Calu3 (cell line): ENCODE measurements around the gene PDS5B. TPM values are rescaled to one million over a fixed set of nuclear protein-coding genes. Genes with fewer than 3 reads are reported as not detected.
"Not testable (repeated sequence)": the region's sequence is repeated elsewhere in the genome, so short reads cannot be mapped to it uniquely, and the experiment has no call there.

Source experiments
- BruUV-seq: library from RNA; stranded (reverse); fragments of 400-500 nt; replicated peaks from 2 replicates; lab custom pipeline; 2021; lab: Mats Ljungman, UMichigan
- CTCF ChIA-PET: fragments of 300-600 bp; sonication (Branson Sonifier 250); formaldehyde crosslinking; loops from one replicate; lab custom pipeline; 2022; ENCODE audit warnings: antibody characterized with exemption; lab: Charles Lee
- DNase-seq: peaks from one replicate; pipeline ENCODE4 v3.0.0; 2022
- H3K27ac Mint-ChIP-seq: one replicate; pipeline ENCODE4 v1.8.0; 2022; ENCODE audit warnings: mixed read lengths; ENCODE audit not compliant: unreplicated experiment
- H3K27me3 Mint-ChIP-seq: one replicate; pipeline ENCODE4 v1.8.0; 2022; ENCODE audit warnings: mixed read lengths; ENCODE audit not compliant: unreplicated experiment
- H3K36me3 Mint-ChIP-seq: one replicate; pipeline ENCODE4 v1.8.0; 2022; ENCODE audit warnings: mild to moderate bottlenecking, moderate library complexity, mixed read lengths; ENCODE audit not compliant: insufficient read depth, unreplicated experiment
- H3K4me1 Mint-ChIP-seq: one replicate; pipeline ENCODE4 v1.8.0; 2022; ENCODE audit warnings: mild to moderate bottlenecking, low read depth, mixed read lengths; ENCODE audit not compliant: unreplicated experiment
- H3K4me3 Mint-ChIP-seq: one replicate; pipeline ENCODE4 v1.8.0; 2022; ENCODE audit warnings: mild to moderate bottlenecking, low read depth, moderate library complexity, mixed read lengths; ENCODE audit not compliant: unreplicated experiment
- H3K9me3 Mint-ChIP-seq: one replicate; pipeline ENCODE4 v1.8.0; 2022; ENCODE audit warnings: low read depth, mixed read lengths; ENCODE audit not compliant: unreplicated experiment
- CTCF ChIP-seq: fragments of 200-600 bp; IDR thresholded peaks from one replicate; pipeline ENCODE4 v1.8.0; 2022; ENCODE audit warnings: antibody characterized with exemption; ENCODE audit not compliant: unreplicated experiment
- intact Hi-C: fragments of 100-400 bp; cut with micrococcal nuclease; formaldehyde crosslinking; loops from one replicate; pipeline ENCODE4 v1.10.0; 2022; ENCODE audit not compliant: unreplicated experiment
- total RNA-seq: library from RNA; stranded (reverse); gene quantifications from 2 replicates; pipeline ENCODE4 v1.2.3, GENCODE V29; 2022

Gene PDS5B
- total RNA-seq, 1 experiment from 2014 or later = 33.9 TPM

GRCh38 chr13:32695602-32696250 is 109.5 kb downstream of the PDS5B start:
- intact Hi-C loops = no loop called here
- no peaks in the 10 kb centered on the region for H3K4me1 Mint-ChIP-seq
- no peaks in the 10 kb centered on the region for H3K36me3 Mint-ChIP-seq
- no peak for DNase-seq
- no peaks in the 10 kb centered on the region for H3K27me3 Mint-ChIP-seq
- no peaks in the 10 kb centered on the region for H3K9me3 Mint-ChIP-seq
- no peak for TF ChIP-seq CTCF
- H3K27ac Mint-ChIP-seq = no peak overlapping the region
- no TSS peak for BruUV-seq
- CTCF ChIA-PET = interaction anchor here (0.7 kb wide), 1 partner anchor 745 kb away, joined by 4 read pairs; no protein-coding TSS in a partner anchor
- H3K4me3 Mint-ChIP-seq = no peak overlapping the region

GRCh38 chr13:32707471-32707870 is 121.2 kb downstream of the PDS5B start:
- Mint-ChIP-seq H3K27ac (no peak overlapping the region), H3K4me1 (no peaks in the 10 kb centered on the region), H3K9me3 (peaks cover under 1% of the 10 kb centered on the region), H3K36me3 (no peaks in the 10 kb centered on the region), H3K27me3 (no peaks in the 10 kb centered on the region), H3K4me3 (no peak overlapping the region)
- CTCF ChIA-PET = no interaction called here
- no peak for DNase-seq
- BruUV-seq = no TSS peak
- intact Hi-C loops = no loop called here
- TF ChIP-seq CTCF = no peak

GRCh38 chr13:32713397-32713796 is 127.1 kb downstream of the PDS5B start:
- no peaks in the 10 kb centered on the region for H3K27me3 Mint-ChIP-seq
- DNase-seq = no peak
- no peak overlapping the region for H3K4me3 Mint-ChIP-seq
- BruUV-seq = no TSS peak
- intact Hi-C loops = no loop called here
- H3K36me3 Mint-ChIP-seq = no peaks in the 10 kb centered on the region
- CTCF ChIA-PET = no interaction called here
- H3K27ac Mint-ChIP-seq = no peak overlapping the region
- TF ChIP-seq CTCF = no peak
- no peaks in the 10 kb centered on the region for H3K4me1 Mint-ChIP-seq
- peaks cover 7% of the 10 kb centered on the region for H3K9me3 Mint-ChIP-seq

- DNase-seq, BruUV-seq, H3K27me3 Mint-ChIP-seq, intact Hi-C loops, H3K4me1 Mint-ChIP-seq, H3K9me3 Mint-ChIP-seq, CTCF ChIA-PET, H3K27ac Mint-ChIP-seq, H3K4me3 Mint-ChIP-seq, H3K36me3 Mint-ChIP-seq: not testable (repeated sequence)
Measured at GRCh38 chr13:32716201-32716600, 129.9 kb downstream of the PDS5B start.

GRCh38 chr13:32720026-32720425 is 133.8 kb downstream of the PDS5B start:
- Mint-ChIP-seq H3K27me3 (no peaks in the 10 kb centered on the region), H3K4me1 (no peaks in the 10 kb centered on the region), H3K27ac (no peak overlapping the region), H3K36me3 (no peaks in the 10 kb centered on the region), H3K9me3 (no peaks in the 10 kb centered on the region), H3K4me3 (no peak overlapping the region)
- DNase-seq = no peak
- BruUV-seq = no TSS peak
- no peak for TF ChIP-seq CTCF
- CTCF ChIA-PET = no interaction called here
- intact Hi-C loops = no loop called here

GRCh38 chr13:32721131-32722034 is 135.1 kb downstream of the PDS5B start:
- H3K36me3 Mint-ChIP-seq, H3K4me3 Mint-ChIP-seq, BruUV-seq, H3K4me1 Mint-ChIP-seq, DNase-seq, H3K27ac Mint-ChIP-seq, H3K9me3 Mint-ChIP-seq, CTCF ChIA-PET, intact Hi-C loops, H3K27me3 Mint-ChIP-seq: not testable (repeated sequence)
